ENCODE results near the gene MRE11.

DNA sequence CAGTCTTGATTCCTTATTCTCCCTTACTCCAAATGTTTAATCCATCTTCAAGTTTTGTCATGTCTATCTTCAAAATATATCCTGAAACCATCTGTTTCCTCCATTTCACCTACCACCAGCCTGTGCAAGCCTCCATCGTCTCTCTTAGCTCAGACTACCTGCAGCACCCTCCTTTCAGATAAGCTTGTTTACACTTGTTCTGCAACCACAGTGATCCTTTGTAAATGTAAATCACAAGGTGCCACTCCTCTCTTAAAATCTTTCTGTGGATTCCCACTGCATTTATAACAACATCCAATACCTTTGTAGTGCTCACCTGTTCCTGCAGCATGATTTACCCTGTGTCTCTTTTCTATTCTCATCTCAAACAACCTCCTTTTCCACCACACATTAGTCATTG is 60.6 kb downstream of the MRE11 start:
- TF ChIP-seq TCF4 (CRISPR knock-in tag; IDR thresholded peaks at IDR 0.05; ENCODE audit: borderline replicate concordance) (no peak), ZC3H10 (CRISPR knock-in tag; IDR thresholded peaks at IDR 0.05) (no peak), ARNTL (CRISPR knock-in tag; IDR thresholded peaks at IDR 0.05; ENCODE audit: borderline replicate concordance, low read depth) (no peak), RARB (CRISPR knock-in tag; IDR thresholded peaks at IDR 0.05) (no peak), OSR1 (CRISPR knock-in tag; IDR thresholded peaks at IDR 0.05) (no peak), TOX (CRISPR knock-in tag; IDR thresholded peaks at IDR 0.05; ENCODE audit: borderline replicate concordance) (no peak), ZFP30 (CRISPR knock-in tag; IDR thresholded peaks at IDR 0.05) (no peak)
- TF ChIP-seq, protein P1, sequence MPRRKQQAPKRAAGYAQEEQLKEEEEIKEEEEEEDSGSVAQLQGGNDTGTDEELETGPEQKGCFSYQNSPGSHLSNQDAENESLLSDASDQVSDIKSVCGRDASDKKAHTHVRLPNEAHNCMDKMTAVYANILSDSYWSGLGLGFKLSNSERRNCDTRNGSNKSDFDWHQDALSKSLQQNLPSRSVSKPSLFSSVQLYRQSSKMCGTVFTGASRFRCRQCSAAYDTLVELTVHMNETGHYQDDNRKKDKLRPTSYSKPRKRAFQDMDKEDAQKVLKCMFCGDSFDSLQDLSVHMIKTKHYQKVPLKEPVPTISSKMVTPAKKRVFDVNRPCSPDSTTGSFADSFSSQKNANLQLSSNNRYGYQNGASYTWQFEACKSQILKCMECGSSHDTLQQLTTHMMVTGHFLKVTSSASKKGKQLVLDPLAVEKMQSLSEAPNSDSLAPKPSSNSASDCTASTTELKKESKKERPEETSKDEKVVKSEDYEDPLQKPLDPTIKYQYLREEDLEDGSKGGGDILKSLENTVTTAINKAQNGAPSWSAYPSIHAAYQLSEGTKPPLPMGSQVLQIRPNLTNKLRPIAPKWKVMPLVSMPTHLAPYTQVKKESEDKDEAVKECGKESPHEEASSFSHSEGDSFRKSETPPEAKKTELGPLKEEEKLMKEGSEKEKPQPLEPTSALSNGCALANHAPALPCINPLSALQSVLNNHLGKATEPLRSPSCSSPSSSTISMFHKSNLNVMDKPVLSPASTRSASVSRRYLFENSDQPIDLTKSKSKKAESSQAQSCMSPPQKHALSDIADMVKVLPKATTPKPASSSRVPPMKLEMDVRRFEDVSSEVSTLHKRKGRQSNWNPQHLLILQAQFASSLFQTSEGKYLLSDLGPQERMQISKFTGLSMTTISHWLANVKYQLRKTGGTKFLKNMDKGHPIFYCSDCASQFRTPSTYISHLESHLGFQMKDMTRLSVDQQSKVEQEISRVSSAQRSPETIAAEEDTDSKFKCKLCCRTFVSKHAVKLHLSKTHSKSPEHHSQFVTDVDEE (CRISPR knock-in tag; IDR thresholded peaks at IDR 0.05): no peak
- TF ChIP-seq, protein P2, sequence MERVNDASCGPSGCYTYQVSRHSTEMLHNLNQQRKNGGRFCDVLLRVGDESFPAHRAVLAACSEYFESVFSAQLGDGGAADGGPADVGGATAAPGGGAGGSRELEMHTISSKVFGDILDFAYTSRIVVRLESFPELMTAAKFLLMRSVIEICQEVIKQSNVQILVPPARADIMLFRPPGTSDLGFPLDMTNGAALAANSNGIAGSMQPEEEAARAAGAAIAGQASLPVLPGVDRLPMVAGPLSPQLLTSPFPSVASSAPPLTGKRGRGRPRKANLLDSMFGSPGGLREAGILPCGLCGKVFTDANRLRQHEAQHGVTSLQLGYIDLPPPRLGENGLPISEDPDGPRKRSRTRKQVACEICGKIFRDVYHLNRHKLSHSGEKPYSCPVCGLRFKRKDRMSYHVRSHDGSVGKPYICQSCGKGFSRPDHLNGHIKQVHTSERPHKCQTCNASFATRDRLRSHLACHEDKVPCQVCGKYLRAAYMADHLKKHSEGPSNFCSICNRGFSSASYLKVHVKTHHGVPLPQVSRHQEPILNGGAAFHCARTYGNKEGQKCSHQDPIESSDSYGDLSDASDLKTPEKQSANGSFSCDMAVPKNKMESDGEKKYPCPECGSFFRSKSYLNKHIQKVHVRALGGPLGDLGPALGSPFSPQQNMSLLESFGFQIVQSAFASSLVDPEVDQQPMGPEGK (CRISPR knock-in tag; IDR thresholded peaks at IDR 0.05; ENCODE audit: borderline replicate concordance): no peak
- TF ChIP-seq, protein P3, sequence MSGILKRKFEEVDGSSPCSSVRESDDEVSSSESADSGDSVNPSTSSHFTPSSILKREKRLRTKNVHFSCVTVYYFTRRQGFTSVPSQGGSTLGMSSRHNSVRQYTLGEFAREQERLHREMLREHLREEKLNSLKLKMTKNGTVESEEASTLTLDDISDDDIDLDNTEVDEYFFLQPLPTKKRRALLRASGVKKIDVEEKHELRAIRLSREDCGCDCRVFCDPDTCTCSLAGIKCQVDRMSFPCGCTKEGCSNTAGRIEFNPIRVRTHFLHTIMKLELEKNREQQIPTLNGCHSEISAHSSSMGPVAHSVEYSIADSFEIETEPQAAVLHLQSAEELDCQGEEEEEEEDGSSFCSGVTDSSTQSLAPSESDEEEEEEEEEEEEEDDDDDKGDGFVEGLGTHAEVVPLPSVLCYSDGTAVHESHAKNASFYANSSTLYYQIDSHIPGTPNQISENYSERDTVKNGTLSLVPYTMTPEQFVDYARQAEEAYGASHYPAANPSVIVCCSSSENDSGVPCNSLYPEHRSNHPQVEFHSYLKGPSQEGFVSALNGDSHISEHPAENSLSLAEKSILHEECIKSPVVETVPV (CRISPR knock-in tag; IDR thresholded peaks at IDR 0.05): no peak

Data from SK-N-SH treated with all-trans-retinoic acid at 6 μM for 48 hours (cell line).